Astrocyte of the spinal cord (primary cell): ENCODE data around the gene ICAM5.

Experiments used
- DNase-seq: peaks from one replicate; pipeline ENCODE4 v3.0.0; 2011; ENCODE audit warnings: low read depth, low spot score
- H3K4me3 ChIP-seq: 2 replicates; pipeline ENCODE4 v1.5.1; 2011; ENCODE audit warnings: low read depth, mild to moderate bottlenecking, low read length, moderate library complexity
- CTCF ChIP-seq: IDR thresholded peaks from 2 replicates; pipeline ENCODE4 v1.5.1; 2012; ENCODE audit warnings: low read depth, mild to moderate bottlenecking, low read length, inconsistent platforms
- in situ Hi-C: cut with HindIII; loops from 2 replicates; pipeline ENCODE4 v1.10.0; 2017; ENCODE audit warnings: low sequenced_read_pairs

ICAM5 gene

GRCh38 chr19:10321417-10321797, 31.7 kb downstream of the ICAM5 start:
- TF ChIP-seq CTCF: no peak
- DNase-seq: no peak
- in situ Hi-C loops: no loop called here
- no peak overlapping the region for H3K4me3 ChIP-seq

- DNase-seq: no peak
- TF ChIP-seq CTCF: no peak
- in situ Hi-C loops: no loop called here
- no peak overlapping the region for H3K4me3 ChIP-seq
Observed at GRCh38 chr19:10321874-10322835, 32.4 kb downstream of the ICAM5 start.

- TF ChIP-seq CTCF: no peak
- in situ Hi-C loops: no loop called here
Observed at GRCh38 chr19:10325732-10326131, 36.0 kb downstream of the ICAM5 start.

GRCh38 chr19:10327793-10328192, 38.0 kb downstream of the ICAM5 start:
- TF ChIP-seq CTCF: no peak
- in situ Hi-C loops: no loop called here
- no peak overlapping the region for H3K4me3 ChIP-seq
- no peak for DNase-seq

More at GRCh38 chr19:10325732-10326131, 36.0 kb downstream of the ICAM5 start:
- no peak overlapping the region for H3K4me3 ChIP-seq
- no peak for DNase-seq

GRCh38 chr19:10328558-10329429, 39.0 kb downstream of the ICAM5 start:
- in situ Hi-C loops: no loop called here
- no peak for DNase-seq
- no peak for TF ChIP-seq CTCF
- no peak overlapping the region for H3K4me3 ChIP-seq

- H3K4me3 ChIP-seq: no peak overlapping the region
- no peak for TF ChIP-seq CTCF
- in situ Hi-C loops: no loop called here
- no peak for DNase-seq
Observed at GRCh38 chr19:10329555-10329954, 39.8 kb downstream of the ICAM5 start.
